Choroid plexus epithelial cell (primary cell): ENCODE data around the gene WDR44.
"Not testable (repeated sequence)": the region's sequence is repeated elsewhere in the genome, so short reads cannot be mapped to it uniquely, and the experiment has no call there.

Experiments
- DNase-seq: peaks from one replicate; pipeline ENCODE4 v3.0.0-alpha.2; 2010; ENCODE audit warnings: low read depth
- H3K4me3 ChIP-seq: 2 replicates; pipeline ENCODE4 v1.5.1; 2011; ENCODE audit warnings: low read depth, mild to moderate bottlenecking, control low read depth, low read length, moderate library complexity
- CTCF ChIP-seq: conservative IDR thresholded peaks from 2 replicates; pipeline ENCODE4 v1.5.1; 2011; ENCODE audit warnings: low read depth, mild to moderate bottlenecking, control low read depth, inconsistent platforms, low read length, moderate library complexity

The WDR44 gene

GRCh38 chrX:118345464-118346257 lies at the start of gene WDR44:
Gene WDR44, plus strand, starts transcription at chrX:118346106. Its CDS starts 398 bp downstream, at chrX:118346504.
- DNase-seq, result peak; percentile 96
- H3K4me3 ChIP-seq, result peak within 1 kb of the TSS; percentile 75
- no peak for TF ChIP-seq CTCF

GRCh38 chrX:118305827-118306226 lies 40.1 kb upstream of the WDR44 start:
- H3K4me3 ChIP-seq, DNase-seq: not testable (repeated sequence)

GRCh38 chrX:118315529-118315928 lies 30.4 kb upstream of the WDR44 start:
- H3K4me3 ChIP-seq, result no peak overlapping the region
- no peak for DNase-seq
- TF ChIP-seq CTCF, result no peak

- no peak for TF ChIP-seq CTCF
- DNase-seq, result no peak
- no peak overlapping the region for H3K4me3 ChIP-seq
Measured at GRCh38 chrX:118324588-118324987, 21.3 kb upstream of the WDR44 start.

- TF ChIP-seq CTCF, result peak; percentile 43
- no peak overlapping the region for H3K4me3 ChIP-seq
- peak; percentile 29 for DNase-seq
Measured at GRCh38 chrX:118325453-118325852, 20.5 kb upstream of the WDR44 start.

GRCh38 chrX:118329175-118329574 lies 16.7 kb upstream of the WDR44 start:
- no peak for TF ChIP-seq CTCF
- DNase-seq, result no peak
- H3K4me3 ChIP-seq, result no peak overlapping the region

- no peak for DNase-seq
- no peak overlapping the region for H3K4me3 ChIP-seq
- no peak for TF ChIP-seq CTCF
Measured at GRCh38 chrX:118337687-118338086, 8.2 kb upstream of the WDR44 start.
